GM21825 (cell line): ENCODE results near the gene TEPSIN.
A peak's percentile ranks its signal among the peaks of the same experiment; 100 is the strongest.

Source experiments
- ATAC-seq: cut with Tn5 transposase; IDR thresholded peaks from one replicate; pipeline ENCODE4 v1.9.1; 2021; ENCODE audit warnings: mild to moderate bottlenecking, moderate library complexity; ENCODE audit not compliant: unreplicated experiment

Gene TEPSIN

DNA sequence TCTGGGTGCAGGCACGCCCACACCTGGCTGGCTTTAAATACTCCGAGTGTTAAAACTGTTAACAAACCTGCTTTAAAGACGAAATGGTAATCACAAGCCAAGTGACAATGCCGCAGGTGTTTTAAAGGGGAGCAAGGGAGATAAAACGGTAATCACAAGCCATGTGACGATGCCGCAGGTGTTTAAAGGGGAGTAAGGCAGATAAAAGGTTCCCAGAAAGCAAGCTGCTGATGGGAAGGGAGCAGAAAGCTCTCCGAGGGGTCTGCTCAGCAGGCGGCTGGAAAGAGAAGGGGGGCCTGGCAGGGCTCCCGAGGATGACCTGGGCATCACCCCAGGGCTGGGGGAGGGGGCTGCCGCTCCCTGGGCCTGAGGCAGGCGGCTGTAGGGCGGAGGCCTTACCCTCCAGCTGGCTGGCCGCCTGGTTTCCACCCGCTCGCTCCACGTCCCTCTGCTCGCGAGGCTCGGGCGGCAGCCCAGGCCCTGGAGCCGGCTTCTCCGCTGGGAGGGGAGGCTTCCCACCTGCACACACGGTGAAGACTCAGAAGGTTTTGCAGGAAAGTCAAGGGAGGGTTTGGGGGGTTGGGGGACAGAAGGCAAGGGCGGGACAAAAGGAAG, 12.3 kb upstream of the TEPSIN start:
- no peak for ATAC-seq

DNA sequence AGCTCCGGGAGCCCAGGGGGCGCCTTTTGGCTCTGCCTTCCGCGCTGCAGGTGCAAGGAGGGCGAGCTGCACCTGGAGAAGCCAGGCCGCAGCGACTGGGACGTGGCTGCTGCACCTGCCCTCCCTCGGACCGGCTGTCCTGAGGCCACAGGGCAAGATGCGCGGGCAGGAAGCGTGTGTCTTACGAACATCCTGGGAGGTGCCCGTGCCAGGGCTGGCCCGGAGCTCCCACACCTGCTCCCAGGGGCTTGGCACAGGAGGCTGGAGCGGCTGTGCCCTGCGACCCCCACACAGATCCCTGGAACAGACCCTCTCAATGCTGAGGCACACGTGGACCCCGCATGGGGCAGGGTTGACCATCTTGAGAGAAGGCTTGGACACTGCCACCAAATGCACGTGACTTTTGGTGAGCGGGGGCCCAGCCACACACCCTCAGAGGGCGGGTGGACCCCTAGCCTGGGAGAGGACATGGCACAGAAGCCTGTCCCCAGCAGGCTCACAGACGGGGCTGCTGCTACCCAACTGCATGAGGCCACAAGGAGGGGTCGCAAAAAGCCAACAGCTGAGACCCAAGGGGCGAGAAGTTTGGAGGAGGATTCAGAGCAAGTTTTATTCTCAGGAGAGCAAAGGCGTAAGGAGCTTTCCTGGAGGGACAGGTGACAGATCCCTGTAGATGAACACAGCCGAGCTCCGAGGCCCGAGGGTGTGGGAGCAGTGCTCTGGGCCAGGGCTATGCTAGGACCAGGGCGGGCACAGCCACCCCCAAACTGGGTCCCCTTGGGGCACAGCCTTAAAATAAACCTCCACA, 11.6 kb upstream of the TEPSIN start:
- no peak for ATAC-seq

DNA sequence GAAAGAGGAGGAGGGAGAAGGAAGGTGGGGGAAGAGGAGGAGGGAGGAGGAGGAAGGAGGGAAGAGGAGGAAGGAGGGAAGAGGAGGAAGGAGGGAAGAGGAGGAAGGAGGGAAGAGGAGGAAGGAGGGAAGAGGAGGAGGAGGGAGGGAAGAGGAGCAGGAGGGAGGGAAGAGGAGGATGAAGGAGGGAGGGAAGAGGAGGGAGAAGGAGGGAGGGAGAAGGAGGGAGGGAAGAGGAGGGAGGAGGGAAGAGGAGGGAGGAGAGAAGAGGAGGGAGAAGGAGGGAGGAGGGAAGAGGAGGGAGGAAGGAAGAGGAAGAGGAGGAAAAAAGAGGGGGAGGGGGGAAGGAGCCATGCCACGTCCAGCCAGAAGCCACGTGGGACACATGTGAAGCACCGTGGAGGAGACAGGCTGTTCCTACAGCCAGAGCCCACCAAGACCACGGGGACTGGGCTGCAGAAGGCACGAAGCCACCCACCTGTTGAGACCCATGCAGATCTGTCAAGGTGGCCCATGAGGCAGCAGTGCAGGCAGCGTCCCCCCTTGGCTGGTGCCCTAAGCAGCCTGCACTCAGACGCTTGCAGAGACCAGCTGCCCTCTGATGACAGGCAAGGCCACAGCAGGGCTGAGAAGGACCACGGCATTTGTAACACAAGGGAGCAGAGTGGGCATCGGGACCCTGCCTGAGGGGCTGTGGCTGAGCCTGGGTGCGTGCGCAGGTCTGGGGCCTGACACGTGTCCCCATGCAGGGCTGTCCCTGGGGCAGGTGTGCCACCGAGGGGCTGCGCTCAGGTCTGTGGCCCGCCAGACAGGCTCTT, 10.6 kb upstream of the TEPSIN start:
- no peak for ATAC-seq

DNA sequence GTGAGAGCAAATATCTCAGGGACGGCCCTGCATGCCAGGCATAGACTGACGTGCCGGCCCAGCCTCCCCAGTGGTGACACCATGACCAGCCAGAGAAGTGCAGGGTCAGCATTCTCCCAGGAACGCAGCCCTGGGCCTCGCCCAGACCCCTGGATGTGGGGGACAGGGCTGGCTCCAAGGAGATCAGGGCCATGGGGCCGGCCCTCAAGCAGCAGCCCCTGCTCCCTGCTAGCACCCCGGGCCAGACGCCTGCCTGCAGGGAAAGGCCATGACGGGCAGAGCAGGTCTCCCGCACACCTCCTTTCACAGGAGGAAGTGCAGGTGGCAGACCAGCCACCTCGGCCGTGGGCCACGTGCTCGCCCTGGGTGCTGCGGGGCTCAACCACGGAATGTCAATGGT, 9.8 kb upstream of the TEPSIN start:
- no peak for ATAC-seq

DNA sequence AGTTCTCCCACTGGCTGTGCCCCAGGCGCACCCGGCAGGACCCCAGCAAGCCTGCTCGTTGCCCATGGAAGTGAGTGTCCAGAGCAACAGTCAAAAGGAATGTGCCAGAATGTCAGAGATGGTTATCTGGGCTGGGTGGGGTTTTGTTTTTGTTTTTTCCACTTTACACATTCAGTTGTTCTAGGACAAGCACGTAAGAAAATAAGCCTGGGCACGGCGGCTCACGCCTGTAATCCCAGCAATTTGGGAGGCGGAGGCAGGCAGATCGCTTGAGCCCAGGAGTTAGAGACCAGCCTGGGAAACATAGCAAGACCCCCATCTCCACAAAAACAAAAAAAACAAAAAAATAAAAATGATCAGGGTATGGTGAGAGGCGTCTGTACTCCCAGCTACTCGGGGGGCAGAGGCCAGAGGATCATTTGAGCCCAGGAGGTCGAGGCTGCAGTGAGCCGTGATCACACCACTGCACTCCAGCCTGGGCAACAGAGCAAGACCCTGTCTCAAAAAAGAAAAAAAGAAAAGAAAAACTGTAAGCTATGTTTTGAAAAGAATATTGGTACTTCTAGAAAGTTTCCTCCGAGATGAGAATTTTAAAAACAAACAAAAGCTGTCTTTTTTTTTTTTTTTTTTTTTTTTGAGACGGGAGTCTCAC, 8.6 kb upstream of the TEPSIN start:
- ATAC-seq: no peak

DNA sequence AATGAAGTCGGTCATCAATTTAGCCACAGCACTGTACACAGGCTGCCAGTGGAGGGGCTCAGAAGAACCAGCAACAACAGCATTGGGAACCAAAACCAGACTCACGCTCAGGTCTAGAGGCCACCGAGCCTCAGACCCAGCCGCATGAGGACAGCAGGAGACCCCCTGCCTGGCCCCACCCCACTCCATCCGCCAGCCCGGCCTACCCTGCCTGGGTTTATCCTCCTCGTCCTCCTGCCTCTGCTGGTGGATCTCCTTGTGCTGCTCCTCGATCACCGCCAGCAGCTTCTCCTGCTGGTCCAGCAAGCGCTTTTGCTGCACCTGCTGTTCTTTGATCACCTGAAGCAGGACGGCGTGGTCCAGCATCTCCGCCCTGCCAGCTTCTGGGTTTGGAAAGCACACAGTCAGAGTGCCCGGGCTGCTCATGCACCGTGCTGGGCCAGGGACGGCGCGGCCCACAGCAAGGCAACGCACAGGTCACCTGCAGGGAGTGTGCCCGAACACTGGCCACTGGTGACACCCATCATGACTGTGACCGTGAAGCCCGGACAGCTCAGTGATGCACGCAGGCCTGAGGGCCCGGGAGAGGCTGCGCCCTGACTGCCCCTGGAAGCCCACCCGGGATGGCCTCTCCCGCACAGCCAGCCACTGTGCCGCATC, 8.0 kb upstream of the TEPSIN start:
- ATAC-seq: no peak

DNA sequence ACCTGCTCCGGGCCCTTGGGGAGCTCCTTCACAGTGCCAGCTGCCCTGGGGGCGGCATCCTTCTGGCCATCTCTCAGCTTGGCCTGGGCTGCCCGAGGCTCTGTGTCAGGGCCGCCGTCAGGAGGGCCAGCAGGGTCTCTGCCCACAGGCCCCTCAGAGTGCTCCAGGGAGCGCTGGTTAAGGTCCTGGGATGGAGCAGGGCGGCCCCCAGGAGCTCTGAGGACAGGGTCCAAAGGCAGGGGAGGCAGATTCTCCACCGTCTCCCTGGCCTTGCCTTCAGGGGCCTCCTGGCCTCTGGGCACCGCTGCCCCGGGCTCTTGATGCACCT, 7.5 kb upstream of the TEPSIN start:
- no peak for ATAC-seq

DNA sequence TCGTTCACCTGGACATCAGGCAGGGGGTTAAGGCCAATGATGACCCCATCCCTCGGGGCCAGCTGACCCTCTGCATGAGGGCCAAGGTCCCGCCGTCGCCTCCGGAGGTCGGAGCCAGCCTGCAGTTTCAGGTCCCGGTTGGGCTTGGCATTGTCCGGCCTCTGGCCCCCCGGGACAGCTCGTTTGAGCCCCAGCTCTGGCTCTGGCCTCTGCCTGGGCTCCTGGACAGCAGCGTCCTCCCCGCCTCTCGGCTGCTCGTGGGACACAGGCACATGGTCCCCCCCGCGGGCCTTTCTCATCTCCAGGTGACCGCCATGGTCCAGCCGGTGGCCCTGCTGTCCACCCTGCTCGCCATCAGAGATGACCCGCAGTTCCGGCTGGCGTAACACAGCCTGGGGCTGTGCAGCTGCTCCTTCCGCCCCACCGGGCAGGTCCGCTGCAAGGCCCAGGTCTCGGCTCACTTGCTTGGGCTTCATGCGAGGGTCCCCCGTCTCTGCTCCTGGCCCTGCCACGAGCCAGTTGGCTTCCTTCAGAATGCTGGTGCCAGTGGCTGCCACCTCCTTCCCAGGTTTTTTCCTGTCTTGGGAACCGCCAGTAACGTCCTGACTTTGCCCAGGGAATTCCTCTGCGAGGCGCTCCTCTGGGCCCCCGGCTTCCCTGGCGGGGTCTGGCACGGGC, 6.9 kb upstream of the TEPSIN start:
- no peak for ATAC-seq

DNA sequence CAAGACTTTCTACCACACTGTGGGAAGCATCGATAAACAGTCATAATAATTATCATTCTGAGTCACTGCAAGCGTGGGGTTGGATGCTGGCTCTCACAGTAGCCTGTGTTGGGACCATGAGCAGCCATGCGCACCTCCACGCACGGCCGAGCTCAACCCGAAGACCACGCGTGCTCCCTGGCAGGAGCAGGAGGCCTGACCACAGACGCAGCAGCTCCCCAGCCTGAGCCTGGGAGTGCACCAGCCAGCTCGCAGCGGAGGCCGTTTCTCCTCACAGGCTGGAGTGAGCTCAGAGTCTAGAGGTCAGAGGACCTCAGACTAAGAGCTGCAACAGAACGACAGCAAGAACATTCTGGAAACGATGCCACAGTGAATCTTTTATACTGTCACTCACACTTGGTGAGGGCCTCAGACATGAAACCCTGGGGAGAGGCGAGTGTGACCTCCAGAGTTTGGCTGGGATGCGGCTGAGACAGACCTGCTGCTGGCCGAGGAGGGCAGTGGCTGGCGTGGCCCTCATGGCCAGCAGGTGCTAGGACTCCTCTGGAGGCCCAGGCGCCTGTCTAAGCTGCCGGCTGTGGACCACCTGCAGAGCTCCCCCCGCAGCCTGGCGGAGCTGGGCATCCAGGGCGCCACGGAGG, 6.3 kb upstream of the TEPSIN start:
- ATAC-seq: no peak

DNA sequence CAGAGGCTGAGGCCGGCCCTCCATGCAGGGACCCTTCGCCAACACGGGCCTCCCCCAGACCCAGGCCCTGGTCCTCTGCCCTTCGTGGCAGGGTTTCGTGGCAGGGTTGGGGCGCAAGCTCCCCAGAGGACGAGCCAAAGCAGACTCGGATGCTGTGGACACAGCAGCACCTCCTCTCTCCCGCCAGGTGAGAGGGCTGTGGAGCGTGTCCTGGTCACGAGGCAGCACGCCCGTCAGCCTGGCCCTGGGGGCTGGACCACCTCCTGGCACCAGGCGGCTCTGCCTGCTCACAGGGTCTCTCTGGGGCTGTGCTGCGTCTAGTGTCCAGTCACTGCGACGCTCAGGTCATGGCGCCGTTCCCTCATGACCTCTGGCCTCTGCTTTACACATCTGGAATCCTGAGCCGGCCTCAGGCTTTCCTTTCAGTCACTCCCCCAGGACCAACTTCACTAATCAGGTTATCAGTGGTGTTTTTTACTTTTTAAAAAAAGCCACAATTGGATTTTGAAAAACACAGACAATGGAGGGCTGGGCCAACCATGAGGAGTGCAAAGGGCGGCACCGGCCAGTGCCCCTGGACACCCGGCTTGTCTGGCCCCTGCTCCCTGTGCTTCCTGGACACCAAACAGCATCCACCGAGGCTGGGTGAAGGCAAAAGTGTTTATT, 5.6 kb upstream of the TEPSIN start:
- no peak for ATAC-seq

DNA sequence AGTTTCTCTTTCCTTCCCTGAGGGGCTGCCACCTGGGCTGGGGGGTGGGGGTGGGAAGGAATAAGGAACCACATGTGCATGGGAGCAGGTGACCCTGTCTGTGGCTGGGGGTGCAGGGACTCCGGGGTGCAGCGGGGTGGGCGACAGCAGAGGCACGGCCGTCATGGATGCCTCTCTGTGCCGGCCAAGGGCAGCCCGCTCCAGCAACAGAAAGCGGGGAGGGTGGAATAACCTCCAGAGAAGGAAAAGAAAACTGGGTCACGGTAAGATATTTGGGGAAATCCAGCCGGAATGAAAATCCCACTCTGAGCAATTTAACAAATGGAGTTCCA, 4.4 kb upstream of the TEPSIN start:
- ATAC-seq: no peak

DNA sequence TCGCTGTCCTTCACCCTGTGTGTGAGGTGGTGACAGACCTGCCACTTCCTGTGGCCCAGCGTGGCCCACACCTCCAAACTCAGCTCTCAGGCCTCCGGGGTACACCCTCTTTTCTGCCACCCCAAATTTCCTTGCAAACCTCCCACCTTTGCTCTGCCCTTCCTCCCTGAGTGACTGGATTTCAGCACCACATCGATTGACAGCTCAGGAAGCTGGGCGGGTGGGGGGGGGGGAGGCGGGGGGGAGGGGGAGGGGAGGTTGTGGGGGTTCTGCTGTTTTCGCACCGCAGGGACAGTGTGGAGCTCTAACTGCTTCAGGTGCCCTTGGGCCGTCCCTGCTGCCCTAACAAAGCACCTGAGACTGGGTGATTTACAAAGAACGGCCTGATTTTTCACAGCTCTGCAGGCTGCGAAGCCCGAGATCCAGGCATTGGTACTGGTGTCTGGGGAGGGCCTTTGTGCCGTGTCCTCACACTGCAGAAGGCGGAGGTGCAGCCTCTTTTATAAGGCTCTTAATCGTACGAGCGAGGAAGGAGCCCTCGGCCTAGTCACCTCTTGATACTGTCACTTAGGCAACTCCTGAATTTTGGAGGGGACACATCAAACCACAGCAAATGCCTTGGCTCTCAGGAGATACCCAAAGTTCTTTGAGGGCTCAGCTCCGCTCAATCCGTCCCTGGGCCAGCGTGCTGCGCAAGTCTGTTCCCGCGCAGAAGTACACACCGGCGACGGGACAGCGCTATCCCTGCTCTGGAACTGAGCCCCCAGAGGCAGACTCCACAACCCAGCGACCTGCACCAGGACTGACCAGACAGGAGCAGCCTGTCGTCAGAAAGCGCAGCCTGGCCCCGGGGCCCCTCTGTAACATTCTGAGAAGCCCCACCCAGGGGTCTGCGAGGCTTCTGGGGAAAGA, 3.8 kb upstream of the TEPSIN start:
- ATAC-seq: no peak

DNA sequence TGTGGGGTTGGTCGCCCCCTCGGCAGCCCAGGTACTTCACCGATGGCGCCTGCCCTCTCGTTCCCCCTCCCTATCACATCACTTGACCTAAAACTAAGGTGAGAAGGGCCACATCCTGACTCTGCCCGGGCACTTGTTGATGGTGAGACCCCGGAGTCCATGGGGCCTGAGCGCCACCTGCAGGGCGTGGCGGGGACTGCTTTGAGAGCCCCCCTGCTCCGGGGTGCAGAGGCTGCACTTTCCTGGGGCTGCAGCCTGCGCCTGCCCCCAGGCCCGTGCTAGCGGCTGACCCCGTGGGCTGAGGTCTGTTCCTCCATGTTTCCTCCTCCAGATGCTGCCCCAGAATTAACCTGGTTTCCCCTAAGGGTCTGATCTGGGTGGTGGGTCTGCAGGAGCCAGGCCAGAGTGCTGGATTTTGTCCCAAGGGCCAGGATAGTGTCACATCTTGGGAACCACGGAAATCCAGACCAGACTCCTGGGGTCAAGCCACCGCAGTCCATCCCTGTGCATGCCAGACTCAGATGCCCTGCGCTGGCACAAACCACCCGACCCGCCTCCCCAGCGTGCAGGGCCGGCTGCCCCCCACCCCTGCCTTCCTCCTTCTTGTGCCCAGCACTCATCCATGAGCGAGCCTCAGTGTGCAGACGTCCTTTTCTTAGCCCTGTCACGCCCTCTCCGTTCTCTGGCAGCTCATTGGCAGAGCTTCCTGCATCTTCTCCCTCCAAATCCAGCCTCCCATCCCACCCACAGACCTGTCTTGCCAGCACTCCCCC, 3.0 kb upstream of the TEPSIN start:
- no peak for ATAC-seq

DNA sequence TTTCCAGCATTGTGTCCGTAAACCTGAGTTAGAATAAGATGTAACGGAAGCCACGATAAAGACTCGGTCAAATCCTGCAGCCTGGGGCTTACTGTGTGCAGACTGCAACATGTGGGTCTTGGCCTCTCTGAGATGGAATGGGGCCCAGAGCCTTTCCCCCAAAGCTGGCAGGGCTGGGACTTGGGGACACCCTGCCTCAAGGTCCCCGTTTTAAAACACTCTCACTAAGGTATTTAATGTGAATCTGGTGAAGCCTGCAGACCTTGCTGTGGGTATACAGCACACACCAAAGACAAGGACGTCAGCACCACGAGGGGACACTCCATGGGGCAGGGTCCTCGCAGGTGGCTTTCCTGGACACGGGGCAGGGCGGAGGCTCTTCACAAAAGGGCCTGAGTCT, 2.3 kb upstream of the TEPSIN start:
- ATAC-seq: no peak

DNA sequence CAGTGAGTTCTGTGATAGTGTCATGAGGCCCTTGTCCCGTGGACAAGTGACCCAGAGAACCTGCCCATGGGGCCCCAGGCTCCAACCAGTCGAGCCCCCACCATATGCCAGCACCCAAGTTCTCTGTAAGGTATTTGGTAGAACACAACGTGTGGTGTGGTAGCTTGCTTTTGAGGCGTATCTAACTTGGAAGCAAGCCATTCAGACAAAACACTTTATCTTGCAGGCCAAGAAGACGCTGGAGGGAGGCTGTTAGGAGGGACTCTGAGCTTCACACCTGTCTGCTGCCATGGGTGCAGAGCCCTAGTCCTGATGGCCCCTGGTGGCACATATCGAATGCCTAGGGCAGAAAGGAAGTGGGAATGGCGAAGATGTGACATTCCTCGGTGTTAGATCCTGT, 1.9 kb upstream of the TEPSIN start:
- no peak for ATAC-seq

DNA sequence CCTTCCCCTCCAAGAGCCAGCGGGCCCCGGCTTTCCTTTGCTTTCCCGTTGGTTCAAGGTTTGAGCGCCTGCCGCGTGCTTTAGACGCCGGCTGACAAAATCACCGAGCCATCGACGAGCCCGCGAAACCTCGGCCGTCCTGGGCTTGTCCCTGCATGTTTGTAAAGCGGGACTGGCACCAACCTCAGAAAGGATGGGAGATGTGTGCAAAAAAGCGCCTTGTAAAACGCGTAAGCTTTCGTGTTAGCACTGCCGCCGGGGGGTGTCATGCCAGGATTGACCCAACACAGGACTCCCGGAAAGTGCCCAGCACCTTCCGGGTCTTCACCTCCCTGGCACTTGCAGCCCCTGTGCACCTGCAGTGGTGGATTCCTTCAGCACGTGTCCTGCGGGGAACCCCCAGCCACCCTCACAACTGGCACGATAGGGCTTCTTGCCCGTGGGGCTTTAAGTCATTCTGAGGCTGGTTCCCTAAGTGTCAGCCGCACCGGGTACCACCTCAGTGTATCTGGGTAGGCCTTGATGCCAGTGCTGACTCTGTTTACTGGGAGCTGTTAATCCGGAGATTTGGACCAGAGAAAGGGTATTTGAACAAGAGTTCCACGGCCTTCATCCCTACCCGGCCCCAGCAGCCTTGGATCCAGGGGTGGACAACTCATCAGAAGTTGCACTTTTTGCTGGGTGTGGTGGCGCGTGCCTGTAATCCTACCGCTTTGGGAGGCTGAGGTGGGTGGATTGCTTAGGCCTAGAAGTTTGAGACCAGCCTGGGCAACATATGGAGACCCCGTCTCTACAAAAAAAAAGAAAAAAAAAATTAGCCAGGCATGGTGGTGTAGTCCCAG, 1.1 kb upstream of the TEPSIN start:
- no peak for ATAC-seq

DNA sequence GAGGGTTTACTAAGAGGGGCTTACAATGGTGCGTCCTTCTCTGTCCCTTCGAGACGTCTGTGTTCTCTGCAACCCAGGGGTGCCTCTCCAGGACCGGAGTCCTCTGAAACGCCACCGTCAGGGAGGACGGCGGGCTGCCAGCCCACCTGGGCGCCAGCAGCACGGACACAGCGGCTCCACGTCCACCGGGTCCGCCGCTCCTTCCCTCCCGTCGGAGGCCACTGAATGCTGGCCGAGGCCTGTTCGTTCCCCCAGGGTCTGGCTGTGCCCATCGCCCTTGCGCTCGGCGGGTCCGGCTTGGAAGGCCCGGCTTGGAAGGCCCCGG, 403 bp downstream of the TEPSIN start:
- peak; percentile 4 for ATAC-seq
